Measurements from ENCODE around the gene SLC39A5.

Gene SLC39A5

GRCh38 chr12:56216461-56216860 is 13.4 kb upstream of the SLC39A5 start:
- no peak for DNase-seq (ENCODE audit: low spot score)

GRCh38 chr12:56219840-56220239 is 10.0 kb upstream of the SLC39A5 start:
- DNase-seq (ENCODE audit: low spot score): no peak

- DNase-seq (ENCODE audit: low spot score): peak; percentile 72
Observed at GRCh38 chr12:56220611-56221231, 9.1 kb upstream of the SLC39A5 start.

GRCh38 chr12:56221232-56221756 is 8.6 kb upstream of the SLC39A5 start:
- DNase-seq (ENCODE audit: low spot score): peak; percentile 92

- DNase-seq (ENCODE audit: low spot score): peak; percentile 97
Observed at GRCh38 chr12:56221757-56222530, 7.9 kb upstream of the SLC39A5 start, which contains the start of gene RNF41. Gene RNF41 (minus strand): TSS chr12:56221922. CDS start chr12:56214047, 7,875 bp downstream.

GRCh38 chr12:56222531-56222895 is 7.3 kb upstream of the SLC39A5 start:
- DNase-seq (ENCODE audit: low spot score): no peak

- DNase-seq (ENCODE audit: low spot score): no peak
Observed at GRCh38 chr12:56223571-56224101, 6.2 kb upstream of the SLC39A5 start.

GRCh38 chr12:56224102-56224701 is 5.6 kb upstream of the SLC39A5 start, which contains the start of gene NABP2:
Gene NABP2 (plus strand): TSS chr12:56224342. CDS start chr12:56224857, 515 bp downstream.
- DNase-seq (ENCODE audit: low spot score): peak; percentile 100

- DNase-seq (ENCODE audit: low spot score): no peak
Observed at GRCh38 chr12:56224954-56225353, 4.9 kb upstream of the SLC39A5 start.

GRCh38 chr12:56229082-56229481 is 769 bp upstream of the SLC39A5 start:
- DNase-seq (ENCODE audit: low spot score): no peak

GRCh38 chr12:56230432-56231183 is 757 bp downstream of the SLC39A5 start:
- no peak for DNase-seq (ENCODE audit: low spot score)

- DNase-seq (ENCODE audit: low spot score): no peak
Observed at GRCh38 chr12:56231184-56231582, 1.3 kb downstream of the SLC39A5 start.

- no peak for DNase-seq (ENCODE audit: low spot score)
Observed at GRCh38 chr12:56234746-56235436, 5.0 kb downstream of the SLC39A5 start.

GRCh38 chr12:56236091-56236490 is 6.2 kb downstream of the SLC39A5 start:
- no peak for DNase-seq (ENCODE audit: low spot score)

- DNase-seq (ENCODE audit: low spot score): no peak
Observed at GRCh38 chr12:56236985-56237384, 7.1 kb downstream of the SLC39A5 start.

GRCh38 chr12:56237552-56237951 is 7.7 kb downstream of the SLC39A5 start:
- no peak for DNase-seq (ENCODE audit: low spot score)

GRCh38 chr12:56241424-56242303 is 11.8 kb downstream of the SLC39A5 start:
- DNase-seq (ENCODE audit: low spot score): no peak

- no peak for DNase-seq (ENCODE audit: low spot score)
Observed at GRCh38 chr12:56242986-56243385, 13.1 kb downstream of the SLC39A5 start.

- no peak for DNase-seq (ENCODE audit: low spot score)
Observed at GRCh38 chr12:56243731-56244181, 13.9 kb downstream of the SLC39A5 start.

GRCh38 chr12:56244494-56244893 is 14.6 kb downstream of the SLC39A5 start:
- no peak for DNase-seq (ENCODE audit: low spot score)

Measured in GM03348 (cell line).